Kidney epithelial cell (primary cell): ENCODE measurements around the gene MYH10. TPM values are rescaled to one million over a fixed set of nuclear protein-coding genes. Genes with fewer than 3 reads are reported as not detected.

Experiments used
- DNase-seq: peaks from one replicate; pipeline ENCODE4 v3.0.0-alpha.2; 2010; ENCODE audit warnings: low read depth
- H3K27me3 ChIP-seq: 2 replicates; pipeline ENCODE4 v1.6.0; 2011; ENCODE audit warnings: low read length; ENCODE audit not compliant: control insufficient read depth, insufficient read depth
- H3K36me3 ChIP-seq: 2 replicates; pipeline ENCODE4 v1.5.1; 2011; ENCODE audit warnings: low read length; ENCODE audit not compliant: control insufficient read depth, insufficient read depth
- H3K4me3 ChIP-seq: 2 replicates; pipeline ENCODE4 v1.5.1; 2011; ENCODE audit warnings: low read depth, mild to moderate bottlenecking, control low read depth, low read length
- total RNA-seq: library from RNA; depleted of rRNA; stranded (reverse); fragments of >200 nt; gene quantifications from 2 replicates; pipeline ENCODE4 v1.2.3, GENCODE V29; 2015
- TF ChIP-seq, protein P1 (sequence below): IDR thresholded peaks from 2 replicates; pipeline ENCODE4 v1.5.1; 2011; ENCODE audit warnings: mild to moderate bottlenecking, moderate library complexity, low read length, control low read depth, inconsistent platforms; ENCODE audit not compliant: insufficient read depth, poor library complexity, severe bottlenecking

The MYH10 gene
- total RNA-seq, 1 donor from 2014 or later: 90.5 TPM

DNA sequence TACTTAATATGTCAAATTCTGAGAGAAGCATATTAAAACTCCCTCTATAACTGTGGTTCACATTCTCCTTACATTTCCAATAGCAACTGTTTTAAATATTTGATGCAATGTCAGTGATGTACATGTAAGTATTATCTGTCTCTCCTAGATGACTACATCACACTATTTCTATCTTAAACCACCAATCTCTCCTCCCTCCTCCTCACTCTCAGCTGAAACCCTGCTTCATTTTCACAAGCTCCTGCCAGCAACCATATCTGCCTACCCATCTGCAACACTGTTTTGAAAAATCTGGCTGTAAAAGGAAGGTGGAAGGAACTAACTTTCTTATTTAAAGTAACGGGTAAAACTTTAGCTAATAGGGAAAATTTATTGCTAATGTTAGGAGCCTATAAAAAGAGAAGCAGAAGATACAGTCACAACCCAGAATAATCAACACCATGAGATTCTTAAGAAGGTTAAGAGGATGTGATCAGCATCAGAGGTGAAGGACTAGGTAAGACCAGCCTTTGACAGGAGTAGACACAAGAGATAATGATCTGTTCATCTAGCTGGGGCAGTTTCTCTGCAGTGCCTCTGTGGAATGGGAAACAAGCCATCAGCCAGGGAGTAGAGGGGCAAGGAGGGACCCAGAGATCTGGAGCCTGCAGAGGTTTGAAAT lies 31.0 kb downstream of the MYH10 start:
- H3K4me3 ChIP-seq: no peak overlapping the region
- no peak for DNase-seq
- TF ChIP-seq, protein P1, sequence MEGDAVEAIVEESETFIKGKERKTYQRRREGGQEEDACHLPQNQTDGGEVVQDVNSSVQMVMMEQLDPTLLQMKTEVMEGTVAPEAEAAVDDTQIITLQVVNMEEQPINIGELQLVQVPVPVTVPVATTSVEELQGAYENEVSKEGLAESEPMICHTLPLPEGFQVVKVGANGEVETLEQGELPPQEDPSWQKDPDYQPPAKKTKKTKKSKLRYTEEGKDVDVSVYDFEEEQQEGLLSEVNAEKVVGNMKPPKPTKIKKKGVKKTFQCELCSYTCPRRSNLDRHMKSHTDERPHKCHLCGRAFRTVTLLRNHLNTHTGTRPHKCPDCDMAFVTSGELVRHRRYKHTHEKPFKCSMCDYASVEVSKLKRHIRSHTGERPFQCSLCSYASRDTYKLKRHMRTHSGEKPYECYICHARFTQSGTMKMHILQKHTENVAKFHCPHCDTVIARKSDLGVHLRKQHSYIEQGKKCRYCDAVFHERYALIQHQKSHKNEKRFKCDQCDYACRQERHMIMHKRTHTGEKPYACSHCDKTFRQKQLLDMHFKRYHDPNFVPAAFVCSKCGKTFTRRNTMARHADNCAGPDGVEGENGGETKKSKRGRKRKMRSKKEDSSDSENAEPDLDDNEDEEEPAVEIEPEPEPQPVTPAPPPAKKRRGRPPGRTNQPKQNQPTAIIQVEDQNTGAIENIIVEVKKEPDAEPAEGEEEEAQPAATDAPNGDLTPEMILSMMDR: no peak
- no peaks in the 10 kb centered on the region for H3K36me3 ChIP-seq
- no peaks in the 10 kb centered on the region for H3K27me3 ChIP-seq

DNA sequence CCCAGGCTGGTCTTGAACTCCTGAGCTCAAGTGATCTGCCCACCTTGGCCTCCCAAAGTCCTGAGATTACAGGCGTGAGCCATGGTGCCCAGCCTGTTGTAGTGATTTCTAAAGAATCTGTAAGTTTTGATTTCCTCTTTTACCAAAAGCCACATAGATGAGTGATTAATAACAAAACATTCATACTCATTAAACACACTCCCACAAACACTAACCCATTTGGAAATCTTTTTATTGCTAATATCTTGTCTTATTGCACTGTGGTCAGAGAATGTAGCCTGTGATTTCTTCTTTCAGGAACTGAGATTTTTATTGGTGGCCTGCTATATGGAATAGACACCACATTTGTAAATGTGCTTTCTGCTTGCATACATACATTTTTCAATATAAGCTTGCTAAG lies 31.6 kb downstream of the MYH10 start:
- TF ChIP-seq, protein P1: no peak

DNA sequence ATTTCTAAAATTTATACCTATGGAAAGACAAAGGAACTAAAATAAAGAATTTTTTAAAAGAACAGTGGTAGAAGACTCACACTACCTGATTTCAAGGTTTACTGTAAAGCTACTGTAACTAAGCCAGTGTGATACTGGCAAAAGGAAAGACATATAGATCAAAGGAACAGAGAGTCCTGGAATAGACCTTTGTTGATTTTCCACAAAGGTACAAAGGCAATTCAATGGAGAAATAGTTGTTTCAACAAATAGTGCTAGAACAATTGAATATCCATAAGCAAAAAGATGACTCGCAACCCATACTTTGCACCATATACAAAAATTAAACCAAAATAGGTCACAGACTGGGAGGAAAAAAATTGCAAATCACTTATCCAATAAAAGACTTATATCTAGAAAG lies 36.7 kb downstream of the MYH10 start:
- no peaks in the 10 kb centered on the region for H3K36me3 ChIP-seq
- H3K27me3 ChIP-seq: no peaks in the 10 kb centered on the region
- no peak for DNase-seq
- H3K4me3 ChIP-seq: no peak overlapping the region
- TF ChIP-seq, protein P1: no peak

More for the DNA sequence above, 31.6 kb downstream of the MYH10 start:
- no peak for DNase-seq
- no peak overlapping the region for H3K4me3 ChIP-seq
- no peaks in the 10 kb centered on the region for H3K27me3 ChIP-seq
- no peaks in the 10 kb centered on the region for H3K36me3 ChIP-seq

DNA sequence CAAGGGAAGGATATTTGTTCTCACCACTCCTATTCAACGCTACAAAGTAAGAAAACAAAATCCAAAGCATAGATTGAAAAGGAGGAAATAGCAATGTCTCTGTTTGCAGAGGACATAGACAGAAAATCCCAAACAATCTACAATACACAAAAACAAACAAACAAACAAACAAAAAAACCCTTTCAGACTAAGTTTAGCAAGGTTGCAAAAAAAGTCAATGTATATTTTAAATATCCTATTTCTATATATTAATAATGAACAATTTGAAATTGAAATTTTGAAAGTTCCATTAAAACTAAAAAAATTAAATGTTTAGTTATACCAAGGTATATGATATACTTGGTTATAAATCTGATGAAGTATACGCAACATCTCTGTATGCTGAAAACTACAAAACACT lies 37.2 kb downstream of the MYH10 start:
- no peak for DNase-seq
- TF ChIP-seq, protein P1: no peak
- Histone ChIP-seq H3K27me3 (no peaks in the 10 kb centered on the region), H3K4me3 (no peak overlapping the region), H3K36me3 (no peaks in the 10 kb centered on the region)

DNA sequence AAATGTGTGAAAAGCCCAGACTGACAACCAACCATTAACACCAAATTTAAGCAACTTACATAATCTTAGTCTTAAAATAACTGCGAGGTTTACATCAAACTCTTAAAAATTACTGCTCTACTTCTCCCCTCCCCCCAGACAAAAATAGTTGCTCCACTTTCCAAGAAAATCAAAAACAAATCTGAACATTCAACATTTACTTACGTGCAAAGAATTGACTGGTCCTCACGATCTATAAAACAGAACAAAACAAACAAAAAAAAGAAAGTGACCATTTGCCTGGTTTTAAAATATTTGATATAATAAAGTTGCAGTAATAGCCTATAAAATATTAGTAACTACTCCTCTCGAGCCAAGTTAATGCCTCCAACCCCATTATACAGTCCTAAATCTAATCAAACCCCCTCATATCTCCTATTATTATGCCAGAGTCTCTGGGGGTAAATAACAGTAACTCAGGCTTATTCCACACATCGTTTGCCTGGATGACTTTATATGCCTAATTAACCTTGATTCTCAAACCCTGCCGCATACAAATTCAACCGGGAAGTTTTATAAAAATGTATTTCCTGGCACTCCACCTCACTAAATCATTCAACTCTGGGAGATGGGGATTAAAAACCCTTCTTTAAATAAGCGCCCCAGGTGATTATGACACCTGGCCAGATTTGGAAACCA lies 41.5 kb downstream of the MYH10 start:
- H3K36me3 ChIP-seq: peaks cover 2% of the 10 kb centered on the region
- H3K4me3 ChIP-seq: no peak overlapping the region
- TF ChIP-seq, protein P1: no peak
- H3K27me3 ChIP-seq: no peaks in the 10 kb centered on the region
- no peak for DNase-seq
